Vagina (tissue), 2 donors: Measurements from ENCODE around the gene KLHL22. TPM values are rescaled to one million over a fixed set of nuclear protein-coding genes. Genes with fewer than 3 reads are reported as not detected.

Experiments
- DNase-seq, 2 donors: peaks; one replicate each; pipeline ENCODE4 v3.0.0-alpha.2; 2017; ENCODE audit errors: extremely low spot score in 2 of 2
- H3K27ac ChIP-seq: fragments of 200-600 bp; sonication (generic); one replicate; pipeline ENCODE4 v1.5.1; 2019
- H3K27me3 ChIP-seq: fragments of 200-600 bp; sonication (generic); one replicate; pipeline ENCODE4 v1.5.1; 2019
- H3K36me3 ChIP-seq, 2 donors: fragments of 200-600 bp; sonication (generic); one replicate each; pipeline ENCODE4 v1.5.1; 2017 to 2019
- H3K4me1 ChIP-seq: fragments of 200-600 bp; sonication (generic); one replicate; pipeline ENCODE4 v1.5.1; 2019
- H3K4me3 ChIP-seq, 2 donors: fragments of 200-600 bp; sonication (generic); 1 replicate in 1 of 2; 2 replicates in 1 of 2; pipeline ENCODE4 v1.5.1; 2016 to 2019
- H3K9me3 ChIP-seq: fragments of 200-600 bp; sonication (generic); one replicate; pipeline ENCODE4 v1.5.1; 2019
- CTCF ChIP-seq, 3 experiments: fragments of 450-650 bp in 2 of 3; fragments of 200-600 bp in 1 of 3; sonication (generic) in 1 of 3; IDR thresholded peaks; one replicate each; pipeline ENCODE4 v1.5.1; 2017 to 2019; ENCODE audit warnings: antibody characterized with exemption in 3 of 3, mild to moderate bottlenecking in 2 of 3, moderate library complexity in 2 of 3
- POLR2A ChIP-seq, 2 donors: fragments of 450-650 bp; IDR thresholded peaks; one replicate each; pipeline ENCODE4 v1.6.1; 2017; ENCODE audit warnings: antibody characterized with exemption in 2 of 2, mild to moderate bottlenecking in 2 of 2, moderate library complexity in 2 of 2
- POLR2AphosphoS5 ChIP-seq, 2 donors: sonication (generic); formaldehyde crosslinking; IDR thresholded peaks; one replicate each; pipeline ENCODE4 v1.9.0; 2017; ENCODE audit warnings: antibody characterized with exemption in 2 of 2, mild to moderate bottlenecking in 2 of 2, low read depth in 1 of 2; ENCODE audit not compliant: insufficient read depth in 1 of 2
- intact Hi-C: fragments of 100-400 bp; cut with DNase I; formaldehyde crosslinking; loops from one replicate; pipeline ENCODE4 v1.15.1; 2023
- total RNA-seq: library from RNA; depleted of rRNA; stranded (reverse); fragments of >200 nt; gene quantifications from one replicate; pipeline ENCODE4 v1.2.3, GENCODE V29; 2016

KLHL22 gene
- total RNA-seq, 1 donor from 2014 or later: 20.1 TPM

GRCh38 chr22:20532256-20532993 lies 36.8 kb upstream of the KLHL22 start:
- no peaks in the 10 kb centered on the region for H3K9me3 ChIP-seq
- peaks cover 59% of the 10 kb centered on the region for H3K4me1 ChIP-seq
- peaks cover 0 to 12% of the 10 kb centered on the region in 2 donors for H3K36me3 ChIP-seq
- DNase-seq: no peak
- no peak for TF ChIP-seq CTCF (IDR thresholded peaks at IDR 0.05)
- TF ChIP-seq POLR2A (IDR thresholded peaks at IDR 0.05): no peak
- TF ChIP-seq POLR2AphosphoS5 (IDR thresholded peaks at IDR 0.05; ENCODE audit: insufficient read depth in 1 of 2, low read depth in 1 of 2): no peak
- no peak overlapping the region for H3K4me3 ChIP-seq
- intact Hi-C loops: no loop called here
- H3K27ac ChIP-seq: peak overlapping the region; percentile 87
- no peaks in the 10 kb centered on the region for H3K27me3 ChIP-seq

- H3K4me1 ChIP-seq: peaks cover 66% of the 10 kb centered on the region
- no peak overlapping the region for H3K4me3 ChIP-seq
- DNase-seq: no peak
- intact Hi-C loops: no loop called here
- H3K36me3 ChIP-seq: peaks cover 0 to 6% of the 10 kb centered on the region in 2 donors
- TF ChIP-seq POLR2A (IDR thresholded peaks at IDR 0.05): no peak
- peak in 1 of 2 donors; percentile 50 for TF ChIP-seq POLR2AphosphoS5 (IDR thresholded peaks at IDR 0.05; ENCODE audit: insufficient read depth in 1 of 2, low read depth in 1 of 2)
- H3K27ac ChIP-seq: peak overlapping the region; percentile 87
- H3K27me3 ChIP-seq: no peaks in the 10 kb centered on the region
- no peaks in the 10 kb centered on the region for H3K9me3 ChIP-seq
Observed at GRCh38 chr22:20531404-20532201, 36.0 kb upstream of the KLHL22 start.

GRCh38 chr22:20531154-20531403 lies 35.5 kb upstream of the KLHL22 start:
- no peak for DNase-seq
- Histone ChIP-seq H3K4me1 (peaks cover 71% of the 10 kb centered on the region), H3K36me3 (peaks cover 0 to 5% of the 10 kb centered on the region in 2 donors), H3K4me3 (no peak overlapping the region), H3K27ac (peak overlapping the region; percentile 87), H3K9me3 (no peaks in the 10 kb centered on the region), H3K27me3 (no peaks in the 10 kb centered on the region)
- no peak for TF ChIP-seq POLR2A (IDR thresholded peaks at IDR 0.05)
- TF ChIP-seq POLR2AphosphoS5 (IDR thresholded peaks at IDR 0.05; ENCODE audit: insufficient read depth in 1 of 2, low read depth in 1 of 2): no peak
- no peak for TF ChIP-seq CTCF (IDR thresholded peaks at IDR 0.05)
- intact Hi-C loops: no loop called here

GRCh38 chr22:20530368-20531153 lies 35.0 kb upstream of the KLHL22 start:
- H3K36me3 ChIP-seq: peaks cover 0 to 5% of the 10 kb centered on the region in 2 donors
- TF ChIP-seq POLR2A (IDR thresholded peaks at IDR 0.05) (no peak), CTCF (IDR thresholded peaks at IDR 0.05) (no peak), POLR2AphosphoS5 (IDR thresholded peaks at IDR 0.05; ENCODE audit: insufficient read depth in 1 of 2, low read depth in 1 of 2) (no peak)
- no peaks in the 10 kb centered on the region for H3K9me3 ChIP-seq
- H3K4me3 ChIP-seq: no peak overlapping the region
- peaks cover 71% of the 10 kb centered on the region for H3K4me1 ChIP-seq
- no peak for DNase-seq
- H3K27me3 ChIP-seq: no peaks in the 10 kb centered on the region
- intact Hi-C loops: no loop called here
- peak overlapping the region; percentile 87 for H3K27ac ChIP-seq

- H3K4me1 ChIP-seq: peaks cover 66% of the 10 kb centered on the region
- DNase-seq: no peak
- H3K27me3 ChIP-seq: no peaks in the 10 kb centered on the region
- TF ChIP-seq POLR2AphosphoS5 (IDR thresholded peaks at IDR 0.05; ENCODE audit: insufficient read depth in 1 of 2, low read depth in 1 of 2) (no peak), POLR2A (IDR thresholded peaks at IDR 0.05) (no peak)
- intact Hi-C loops: no loop called here
- no peaks in the 10 kb centered on the region for H3K9me3 ChIP-seq
- no peak overlapping the region for H3K4me3 ChIP-seq
- peaks cover 0 to 5% of the 10 kb centered on the region in 2 donors for H3K36me3 ChIP-seq
- H3K27ac ChIP-seq: no peak overlapping the region
Observed at GRCh38 chr22:20528405-20528978, 32.9 kb upstream of the KLHL22 start.
